Pancreas (tissue), 10 donors: ENCODE results near the gene HBG1. TPM values are rescaled to one million over a fixed set of nuclear protein-coding genes. Genes with fewer than 3 reads are reported as not detected.
A peak's percentile ranks its signal among the peaks of the same experiment; 100 is the strongest.
"Not testable (repeated sequence)": the region's sequence is repeated elsewhere in the genome, so short reads cannot be mapped to it uniquely, and the experiment has no call there.

Source experiments
- ATAC-seq, 4 donors: fragments of 200-7000 bp; cut with Tn5 transposase; one replicate each; pipeline versions ENCODE4 v1.8.0 to v1.9.1; 2020; ENCODE audit warnings: mild to moderate bottlenecking in 4 of 4, moderate library complexity in 4 of 4
- DNase-seq, 6 donors: peaks; one replicate each; pipeline ENCODE4 v3.0.0-alpha.2; 2020
- FAIRE-seq: peaks from 2 replicates; lab custom pipeline; 2012; peaks lifted over from hg19 to GRCh38; lab: Jason Lieb, UNC
- H3K27ac ChIP-seq, 4 donors: fragments of 200-600 bp; sonication (generic); 1 replicate in 3 of 4; 2 replicates in 1 of 4; pipeline versions ENCODE4 v1.5.0 to v1.8.0; 2020
- H3K27me3 ChIP-seq, 4 donors: fragments of 200-600 bp; one replicate each; pipeline ENCODE4 v1.8.0; 2021
- H3K36me3 ChIP-seq, 3 donors: fragments of 200-600 bp; sonication (generic) in 1 of 3; one replicate each; pipeline versions ENCODE4 v1.5.0 to v1.8.0; 2020 to 2021
- H3K4me1 ChIP-seq, 3 donors: fragments of 200-600 bp; one replicate each; pipeline ENCODE4 v1.8.0; 2021
- H3K4me3 ChIP-seq, 4 donors: fragments of 200-600 bp; sonication (generic) in 2 of 4; one replicate each; pipeline versions ENCODE4 v1.5.0 to v1.8.0; 2020 to 2021
- H3K9me3 ChIP-seq, 4 donors: fragments of 200-600 bp; one replicate each; pipeline ENCODE4 v1.8.0; 2021
- CTCF ChIP-seq, 4 donors: fragments of 200-600 bp; sonication (generic) in 3 of 4; IDR thresholded peaks; one replicate each; pipeline versions ENCODE4 v1.5.0 to v1.8.0; 2021; ENCODE audit warnings: antibody characterized with exemption in 4 of 4
- WGBS, 2 donors: extraction: QIAGEN DNeasy Blood & Tissue Kit; methylation state at CpG; one replicate each; pipeline ENCODE4 v1.1.7; 2013; 5-methylcytosine and 5-hydroxymethylcytosine counted together
- intact Hi-C, 3 donors: fragments of 100-400 bp; cut with DNase I; formaldehyde crosslinking; loops; one replicate each; pipeline versions ENCODE4 v1.11.1 to v1.14.2; 2022
- polyA plus RNA-seq, 2 donors: library from polyadenylated mRNA; stranded (reverse); fragments of 200-250 nt; gene quantifications; one replicate each; pipeline ENCODE4 v1.2.3, GENCODE V29; 2013
- total RNA-seq, 6 donors: library from RNA; stranded (reverse); fragmentation: NEBNext Ultra II Directional in 4 of 6; extraction: Animal tissue kit (Norgen Biotek cat#: 25700) in 4 of 6; gene quantifications; one replicate each; pipeline versions ENCODE4 v1.2.1 to v1.2.4, GENCODE V29; 2021 to 2023
- donor health status: healthy with polysubstance abuse.
- donor health status: DM: no; HTN: no; CAD: no; lungs with moderate emphysema.
- donor health status: DM: no; HTN: no; CAD: no.
- donor health status: control.
- donor health status: control.
- donor health status: Bipolar disorder and iron deficiency.
- donor health status: DM: yes; HTN: yes; CAD: no.
- donor health status: DM: no; HTN: no; CAD: no.
- donor health status: DM: no; HTN: no; CAD: no.
- donor health status: DM: yes; HTN: yes; CAD: no.

HBG1 gene
- total RNA-seq (1 to 10 TPM in 1 of 6 donors, not detected in 5; 3.3 TPM), polyA plus RNA-seq (not detected)

- DNase-seq, ATAC-seq, intact Hi-C loops, H3K4me1 ChIP-seq, H3K4me3 ChIP-seq, H3K36me3 ChIP-seq, H3K27ac ChIP-seq, H3K9me3 ChIP-seq, H3K27me3 ChIP-seq, FAIRE-seq: not testable (repeated sequence)
- WGBS, 2 donors, result 51 to 55% methylated on average over 3 of the region's 9 CpGs
Measured at GRCh38 chr11:5249807-5250396, at the start of gene HBG1. HBG1 (minus strand) TSS chr11:5249857; CDS start chr11:5249804, 53 bp downstream.

GRCh38 chr11:5298451-5298850, 48.8 kb upstream of the HBG1 start:
- FAIRE-seq, result no peak
- WGBS, 2 donors, result 2 to 59% methylated on average over 1 of the region's 1 CpG
- TF ChIP-seq CTCF (IDR thresholded peaks at IDR 0.05), result no peak
- Histone ChIP-seq H3K4me1 (no peaks in the 10 kb centered on the region), H3K27ac (no peak overlapping the region), H3K9me3 (no peaks in the 10 kb centered on the region), H3K4me3 (no peak overlapping the region), H3K36me3 (no peaks in the 10 kb centered on the region), H3K27me3 (no peaks in the 10 kb centered on the region)
- no peak for DNase-seq
- no peak for ATAC-seq
- intact Hi-C loops, result no loop called here

GRCh38 chr11:5297721-5298323, 48.2 kb upstream of the HBG1 start:
- H3K4me3 ChIP-seq, result no peak overlapping the region
- H3K9me3 ChIP-seq, result no peaks in the 10 kb centered on the region
- WGBS, 2 donors, result 38 to 53% methylated on average over 4 of the region's 4 CpGs
- H3K27ac ChIP-seq, result no peak overlapping the region
- FAIRE-seq (no peak), DNase-seq (no peak), ATAC-seq (no peak)
- intact Hi-C loops, result no loop called here
- TF ChIP-seq CTCF (IDR thresholded peaks at IDR 0.05), result no peak
- H3K4me1 ChIP-seq, result no peaks in the 10 kb centered on the region
- no peaks in the 10 kb centered on the region for H3K27me3 ChIP-seq
- no peaks in the 10 kb centered on the region for H3K36me3 ChIP-seq

GRCh38 chr11:5294342-5294995, 44.8 kb upstream of the HBG1 start:
- 88 to 92% methylated on average over 36 to 41 of the region's 41 CpGs for WGBS, 2 donors
- intact Hi-C loops, H3K27ac ChIP-seq, H3K36me3 ChIP-seq, H3K4me3 ChIP-seq, H3K4me1 ChIP-seq, H3K9me3 ChIP-seq, H3K27me3 ChIP-seq, FAIRE-seq, ATAC-seq: not testable (repeated sequence)
- peak in 1 of 6 donors; percentile 57 for DNase-seq

GRCh38 chr11:5293028-5293427, 43.4 kb upstream of the HBG1 start:
- no peaks in the 10 kb centered on the region for H3K9me3 ChIP-seq
- 73 to 83% methylated on average over 8 of the region's 8 CpGs for WGBS, 2 donors
- no peak for FAIRE-seq
- no peaks in the 10 kb centered on the region for H3K27me3 ChIP-seq
- H3K36me3 ChIP-seq, result no peaks in the 10 kb centered on the region
- ATAC-seq, result no peak
- no peak for TF ChIP-seq CTCF (IDR thresholded peaks at IDR 0.05)
- intact Hi-C loops, result no loop called here
- no peak overlapping the region for H3K27ac ChIP-seq
- H3K4me1 ChIP-seq, result no peaks in the 10 kb centered on the region
- no peak overlapping the region for H3K4me3 ChIP-seq
- no peak for DNase-seq
